ENCODE measurements around the gene MYO5B. TPM values are rescaled to one million over a fixed set of nuclear protein-coding genes. Genes with fewer than 3 reads are reported as not detected.

Gene MYO5B
- total and polyA plus RNA-seq, 2 donors (not counting 1 experiment from before 2014, with no cell fraction given), result 0.30 to 1.7 TPM

- Histone ChIP-seq H2AFZ (ENCODE audit: insufficient read depth, low read depth, low read length, poor library complexity, severe bottlenecking) (no peak overlapping the region), H3K36me3 (replicated peaks in 1 of 2; ENCODE audit: control extremely low read depth in 1 of 2, control insufficient read depth in 1 of 2, extremely low read depth in 1 of 2, insufficient read depth in 2 of 2, low read length in 1 of 2) (no peaks in the 10 kb centered on the region), H3K27me3 (replicated peaks in 1 of 4; ENCODE audit: control extremely low read depth in 1 of 4, control insufficient read depth in 3 of 4, insufficient read depth in 4 of 4, low read length in 3 of 4) (peaks cover 0 to 14% (median 0%) of the 10 kb centered on the region in 4 experiments), H3K9ac (ENCODE audit: low read length) (no peak overlapping the region), H3K4me1 (ENCODE audit: control insufficient read depth in 2 of 2, insufficient read depth in 2 of 2, low read length in 2 of 2) (no peaks in the 10 kb centered on the region), H3K27ac (ENCODE audit: low read length in 2 of 2) (no peak overlapping the region), H4K20me1 (ENCODE audit: control insufficient read depth, insufficient read depth, low read length, poor library complexity, severe bottlenecking) (no peaks in the 10 kb centered on the region), H3K9me3 (ENCODE audit: control extremely low read depth in 1 of 3, control insufficient read depth in 2 of 3, insufficient read depth in 1 of 3, low read length in 2 of 3) (no peaks in the 10 kb centered on the region), H3K4me2 (replicated peaks; ENCODE audit: low read depth, low read length, poor library complexity, severe bottlenecking) (no peak overlapping the region), H3K79me2 (ENCODE audit: control insufficient read depth, insufficient read depth, low read length) (no peaks in the 10 kb centered on the region), H3K4me3 (ENCODE audit: control extremely low read depth in 1 of 5, extremely low read depth in 1 of 5, insufficient read depth in 1 of 5, low read depth in 2 of 5, low read length in 4 of 5) (no peak overlapping the region)
- H3K27ac Mint-ChIP-seq, result no peak overlapping the region
- H3K4me3 Mint-ChIP-seq, result no peak overlapping the region
- no CpG with 5 or more reads among the region's 2 CpGs for WGBS (ENCODE audit: insufficient coverage)
- ChIA-PET CTCF (no interaction called here), POLR2A (no interaction called here)
- ATAC-seq (ENCODE audit: low read depth), result no peak
- no peak for DNase-seq
- TF ChIP-seq CTCF (IDR thresholded peaks at IDR 0.05), result no peak
- no peak for TF ChIP-seq EZH2 (IDR thresholded peaks at IDR 0.05; ENCODE audit: borderline replicate concordance, insufficient read depth, low read depth, low read length, poor library complexity, severe bottlenecking)
- H3K4me1 Mint-ChIP-seq, result no peaks in the 10 kb centered on the region
- intact Hi-C loops (cut with micrococcal nuclease), result no loop called here
- no peaks in the 10 kb centered on the region for H3K9me3 Mint-ChIP-seq (ENCODE audit: insufficient read depth)
- H3K27me3 Mint-ChIP-seq, result peaks cover 57% of the 10 kb centered on the region
Measured at GRCh38 chr18:50167966-50168365, 27.0 kb downstream of the MYO5B start.

GRCh38 chr18:50166901-50167300 is 28.0 kb downstream of the MYO5B start:
- H3K27me3 ChIP-seq (replicated peaks in 1 of 4; ENCODE audit: control extremely low read depth in 1 of 4, control insufficient read depth in 3 of 4, insufficient read depth in 4 of 4, low read length in 3 of 4), result peaks cover 0 to 10% (median 0%) of the 10 kb centered on the region in 4 experiments
- no peaks in the 10 kb centered on the region for H3K4me1 ChIP-seq (ENCODE audit: control insufficient read depth in 2 of 2, insufficient read depth in 2 of 2, low read length in 2 of 2)
- no peaks in the 10 kb centered on the region for H3K36me3 ChIP-seq (replicated peaks in 1 of 2; ENCODE audit: control extremely low read depth in 1 of 2, control insufficient read depth in 1 of 2, extremely low read depth in 1 of 2, insufficient read depth in 2 of 2, low read length in 1 of 2)
- no peak overlapping the region for H3K9ac ChIP-seq (ENCODE audit: low read length)
- no peaks in the 10 kb centered on the region for H4K20me1 ChIP-seq (ENCODE audit: control insufficient read depth, insufficient read depth, low read length, poor library complexity, severe bottlenecking)
- TF ChIP-seq EZH2 (IDR thresholded peaks at IDR 0.05; ENCODE audit: borderline replicate concordance, insufficient read depth, low read depth, low read length, poor library complexity, severe bottlenecking), result no peak
- TF ChIP-seq CTCF (IDR thresholded peaks at IDR 0.05), result no peak
- DNase-seq (no peak), ATAC-seq (ENCODE audit: low read depth) (no peak)
- ChIA-PET POLR2A (no interaction called here), CTCF (no interaction called here)
- Mint-ChIP-seq H3K27ac (no peak overlapping the region), H3K27me3 (peaks cover 56% of the 10 kb centered on the region), H3K9me3 (ENCODE audit: insufficient read depth) (no peaks in the 10 kb centered on the region), H3K4me3 (no peak overlapping the region), H3K4me1 (no peaks in the 10 kb centered on the region)
- no peak overlapping the region for H3K4me3 ChIP-seq (ENCODE audit: control extremely low read depth in 1 of 5, extremely low read depth in 1 of 5, insufficient read depth in 1 of 5, low read depth in 2 of 5, low read length in 4 of 5)
- no CpG with 5 or more reads among the region's 3 CpGs for WGBS (ENCODE audit: insufficient coverage)
- H3K27ac ChIP-seq (ENCODE audit: low read length in 2 of 2), result no peak overlapping the region
- H3K9me3 ChIP-seq (ENCODE audit: control extremely low read depth in 1 of 3, control insufficient read depth in 2 of 3, insufficient read depth in 1 of 3, low read length in 2 of 3), result no peaks in the 10 kb centered on the region
- no peak overlapping the region for H2AFZ ChIP-seq (ENCODE audit: insufficient read depth, low read depth, low read length, poor library complexity, severe bottlenecking)
- no peak overlapping the region for H3K4me2 ChIP-seq (replicated peaks; ENCODE audit: low read depth, low read length, poor library complexity, severe bottlenecking)
- H3K79me2 ChIP-seq (ENCODE audit: control insufficient read depth, insufficient read depth, low read length), result no peaks in the 10 kb centered on the region
- intact Hi-C loops (cut with micrococcal nuclease), result no loop called here

Measured in B cell (primary cell).